Gastrocnemius medialis (tissue), 4 donors: ENCODE results near the gene S100A9. TPM values are rescaled to one million over a fixed set of nuclear protein-coding genes. Genes with fewer than 3 reads are reported as not detected.

Experiments
- ATAC-seq, 2 donors: fragments of 150-250 bp; one replicate each; pipeline ENCODE4 v1.9.1; 2016
- DNase-seq, 2 donors: peaks; one replicate each; pipeline ENCODE4 v3.0.0-alpha.2; 2019
- H3K27ac ChIP-seq, 4 donors: fragments of 200-600 bp; sonication (generic); 1 replicate in 1 of 4; 2 replicates in 3 of 4; pipeline ENCODE4 v1.5.1; 2016 to 2018; ENCODE audit warnings: mild to moderate bottlenecking in 2 of 4, moderate library complexity in 1 of 4
- H3K27me3 ChIP-seq, 3 donors: fragments of 200-600 bp; sonication (generic) in 2 of 3; 1 replicate in 1 of 3; 2 replicates in 2 of 3; pipeline versions ENCODE4 v1.5.1 to v1.6.0; 2016 to 2019; ENCODE audit warnings: mild to moderate bottlenecking in 1 of 3, moderate library complexity in 1 of 3
- H3K36me3 ChIP-seq, 2 donors: fragments of 200-600 bp; sonication (generic) in 1 of 2; one replicate each; pipeline ENCODE4 v1.5.1; 2017 to 2018
- H3K4me1 ChIP-seq, 2 donors: fragments of 200-600 bp; sonication (generic) in 1 of 2; one replicate each; pipeline ENCODE4 v1.5.1; 2016 to 2017; ENCODE audit warnings: mild to moderate bottlenecking in 2 of 2
- H3K4me3 ChIP-seq, 4 donors: fragments of 200-600 bp; sonication (generic) in 3 of 4; 1 replicate in 1 of 4; 2 replicates in 3 of 4; pipeline ENCODE4 v1.5.1; 2016 to 2019; ENCODE audit warnings: mild to moderate bottlenecking in 2 of 4
- H3K9me3 ChIP-seq, 3 donors: fragments of 200-600 bp; sonication (generic) in 2 of 3; 1 replicate in 1 of 3; 2 replicates in 2 of 3; pipeline ENCODE4 v1.5.1; 2016 to 2019
- POLR2A ChIP-seq, 2 donors: fragments of 450-650 bp; IDR thresholded peaks; one replicate each; pipeline ENCODE4 v1.6.1; 2017; ENCODE audit warnings: antibody characterized with exemption in 2 of 2, mild to moderate bottlenecking in 2 of 2, moderate library complexity in 2 of 2
- in situ Hi-C, 4 donors: fragments of 200-750 bp; cut with MboI; loops; one replicate each; pipeline versions ENCODE4 v1.15.0 to v1.8.0; 2017; ENCODE audit warnings: low sequenced_read_pairs in 4 of 4
- intact Hi-C: fragments of 100-400 bp; cut with DNase I; formaldehyde crosslinking; loops from one replicate; pipeline ENCODE4 v1.15.1; 2023; ENCODE audit warnings: low total_unique reads
- total RNA-seq, 4 donors: library from RNA; depleted of rRNA; stranded (reverse); fragments of >200 nt; gene quantifications; one replicate each; pipeline versions ENCODE4 v1.1.0 to v1.2.3, GENCODE V29; 2016
- TF ChIP-seq, protein P1 (sequence below), 5 experiments: fragments of 450-650 bp in 3 of 5; fragments of 200-600 bp in 2 of 5; sonication (generic) in 2 of 5; IDR thresholded peaks in 4 of 5; conservative IDR thresholded peaks in 1 of 5; 1 replicate in 4 of 5; 2 replicates in 1 of 5; pipeline ENCODE4 v1.5.1; 2016 to 2019; ENCODE audit warnings: antibody characterized with exemption in 5 of 5, mild to moderate bottlenecking in 3 of 5, moderate library complexity in 3 of 5

Gene S100A9
- total RNA-seq, 4 donors from 2014 or later, result 57.4 to 205 (median 87.1) TPM

DNA sequence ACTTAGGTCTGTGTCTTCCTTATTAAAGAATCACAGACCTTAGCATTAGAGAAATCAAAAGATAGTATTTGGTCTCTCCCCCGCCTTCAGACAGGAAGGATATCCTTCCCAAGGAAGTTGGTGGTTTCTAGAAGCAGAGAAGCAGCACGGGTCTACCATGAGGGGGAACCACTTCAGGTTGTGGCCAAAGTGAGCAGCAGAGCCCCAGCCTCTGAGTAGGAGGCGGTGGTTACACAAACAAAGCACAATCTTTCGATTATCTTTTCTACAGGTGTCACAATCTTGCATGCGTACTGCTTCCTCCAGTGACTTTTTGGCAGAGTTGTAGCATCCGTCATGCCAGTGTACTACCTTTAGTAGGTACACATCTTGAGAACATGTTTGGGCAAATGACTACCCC lies 17.9 kb upstream of the S100A9 start:
- Histone ChIP-seq H3K27me3 (peaks cover 0 to 2% (median 0%) of the 10 kb centered on the region in 3 donors), H3K9me3 (no peaks in the 10 kb centered on the region), H3K36me3 (no peaks in the 10 kb centered on the region), H3K27ac (no peak overlapping the region), H3K4me1 (no peaks in the 10 kb centered on the region), H3K4me3 (no peak overlapping the region)
- TF ChIP-seq, protein P1, sequence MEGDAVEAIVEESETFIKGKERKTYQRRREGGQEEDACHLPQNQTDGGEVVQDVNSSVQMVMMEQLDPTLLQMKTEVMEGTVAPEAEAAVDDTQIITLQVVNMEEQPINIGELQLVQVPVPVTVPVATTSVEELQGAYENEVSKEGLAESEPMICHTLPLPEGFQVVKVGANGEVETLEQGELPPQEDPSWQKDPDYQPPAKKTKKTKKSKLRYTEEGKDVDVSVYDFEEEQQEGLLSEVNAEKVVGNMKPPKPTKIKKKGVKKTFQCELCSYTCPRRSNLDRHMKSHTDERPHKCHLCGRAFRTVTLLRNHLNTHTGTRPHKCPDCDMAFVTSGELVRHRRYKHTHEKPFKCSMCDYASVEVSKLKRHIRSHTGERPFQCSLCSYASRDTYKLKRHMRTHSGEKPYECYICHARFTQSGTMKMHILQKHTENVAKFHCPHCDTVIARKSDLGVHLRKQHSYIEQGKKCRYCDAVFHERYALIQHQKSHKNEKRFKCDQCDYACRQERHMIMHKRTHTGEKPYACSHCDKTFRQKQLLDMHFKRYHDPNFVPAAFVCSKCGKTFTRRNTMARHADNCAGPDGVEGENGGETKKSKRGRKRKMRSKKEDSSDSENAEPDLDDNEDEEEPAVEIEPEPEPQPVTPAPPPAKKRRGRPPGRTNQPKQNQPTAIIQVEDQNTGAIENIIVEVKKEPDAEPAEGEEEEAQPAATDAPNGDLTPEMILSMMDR (IDR thresholded peaks at IDR 0.05 in 4 of 5, conservative IDR thresholded peaks at IDR 0.05 in 1 of 5), result no peak
- TF ChIP-seq POLR2A (IDR thresholded peaks at IDR 0.05), result no peak
- DNase-seq (no peak), ATAC-seq (no peak)
- in situ Hi-C loops, result no loop called here
- intact Hi-C loops, result no loop called here

DNA sequence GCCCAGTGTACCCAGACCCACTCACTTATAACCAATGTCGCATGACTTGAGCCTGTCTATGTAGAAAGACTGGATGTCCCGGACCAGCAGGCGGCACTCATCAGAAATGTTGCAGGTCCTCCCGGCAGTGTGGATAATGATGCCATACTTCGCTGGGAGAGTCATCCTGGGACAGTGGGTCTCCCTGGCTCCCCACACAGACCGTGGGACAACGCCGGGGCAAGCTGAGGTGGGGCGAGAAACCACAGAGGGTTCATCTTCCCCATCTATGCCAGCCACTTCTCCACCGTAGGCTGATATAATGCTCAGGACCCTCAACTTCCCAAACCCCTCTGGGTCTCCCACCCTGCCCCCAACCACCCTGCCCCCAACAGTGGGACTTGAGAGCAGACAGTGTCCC lies 17.3 kb upstream of the S100A9 start:
- DNase-seq, result no peak

DNA sequence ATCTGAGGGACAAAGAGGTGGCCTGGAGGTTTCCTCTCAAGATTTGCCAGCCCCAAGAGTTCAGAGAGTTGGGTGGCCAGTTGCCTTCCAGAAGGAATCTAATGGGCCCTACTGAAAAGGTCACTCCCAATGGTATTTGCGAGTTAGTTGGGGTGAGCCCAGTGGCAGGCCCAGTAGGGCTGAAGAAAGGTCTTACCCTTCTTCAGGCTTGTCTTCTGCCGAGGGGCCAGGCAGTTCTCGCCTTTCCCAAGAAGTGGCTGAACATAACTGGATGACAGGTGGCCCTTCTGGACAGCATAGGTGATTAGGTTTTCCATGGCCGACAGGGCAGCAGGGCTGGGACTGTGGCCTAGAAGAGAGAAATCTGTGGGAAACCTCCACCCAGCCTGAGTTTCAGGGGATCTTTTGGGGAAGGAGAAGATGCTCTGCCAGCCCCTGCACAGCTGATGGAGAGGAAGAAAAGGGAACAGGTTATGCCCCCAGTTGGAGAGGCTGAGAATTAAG lies 16.2 kb upstream of the S100A9 start:
- no peak for TF ChIP-seq POLR2A (IDR thresholded peaks at IDR 0.05)
- TF ChIP-seq, protein P1 (IDR thresholded peaks at IDR 0.05 in 4 of 5, conservative IDR thresholded peaks at IDR 0.05 in 1 of 5), result no peak
- DNase-seq (no peak), ATAC-seq (no peak)
- Histone ChIP-seq H3K9me3 (no peaks in the 10 kb centered on the region), H3K27ac (no peak overlapping the region), H3K4me3 (no peak overlapping the region), H3K27me3 (peaks cover 0 to 2% (median 0%) of the 10 kb centered on the region in 3 donors), H3K36me3 (no peaks in the 10 kb centered on the region), H3K4me1 (no peaks in the 10 kb centered on the region)
- intact Hi-C loops, result no loop called here
- in situ Hi-C loops, result no loop called here

More for the DNA sequence above, 17.3 kb upstream of the S100A9 start:
- intact Hi-C loops (no loop called here), in situ Hi-C loops (no loop called here)
- H3K27ac ChIP-seq, result no peak overlapping the region
- H3K4me3 ChIP-seq, result no peak overlapping the region
- no peaks in the 10 kb centered on the region for H3K9me3 ChIP-seq
- H3K4me1 ChIP-seq, result no peaks in the 10 kb centered on the region
- H3K27me3 ChIP-seq, result peaks cover 0 to 2% (median 0%) of the 10 kb centered on the region in 3 donors
- H3K36me3 ChIP-seq, result no peaks in the 10 kb centered on the region
- TF ChIP-seq POLR2A (IDR thresholded peaks at IDR 0.05), result no peak
- TF ChIP-seq, protein P1 (IDR thresholded peaks at IDR 0.05 in 4 of 5, conservative IDR thresholded peaks at IDR 0.05 in 1 of 5), result no peak
- no peak for ATAC-seq

DNA sequence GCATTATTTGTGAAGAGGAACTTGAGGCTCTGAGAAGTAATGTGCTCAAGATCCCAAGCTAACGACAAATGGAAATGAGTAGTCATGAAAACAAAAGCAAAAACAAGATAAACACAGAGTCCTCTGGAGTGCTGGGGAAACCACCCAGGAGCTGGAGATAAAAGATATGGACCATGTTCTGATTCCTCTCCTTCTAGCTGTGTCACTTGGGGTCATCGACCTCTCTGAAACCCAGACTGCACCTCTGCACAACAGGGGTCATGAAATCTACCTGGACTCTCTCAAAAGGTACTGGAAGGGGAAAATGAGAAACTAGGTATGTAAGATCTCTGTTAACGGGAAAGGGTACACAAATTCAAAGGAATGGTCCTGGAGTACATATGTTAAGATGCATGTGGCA lies 15.5 kb upstream of the S100A9 start:
- Histone ChIP-seq H3K36me3 (no peaks in the 10 kb centered on the region), H3K27me3 (peaks cover 0 to 6% (median 0%) of the 10 kb centered on the region in 3 donors), H3K4me1 (no peaks in the 10 kb centered on the region), H3K9me3 (no peaks in the 10 kb centered on the region), H3K4me3 (no peak overlapping the region), H3K27ac (no peak overlapping the region)
- in situ Hi-C loops (no loop called here), intact Hi-C loops (no loop called here)
- TF ChIP-seq POLR2A (IDR thresholded peaks at IDR 0.05), result no peak
- TF ChIP-seq, protein P1 (IDR thresholded peaks at IDR 0.05 in 4 of 5, conservative IDR thresholded peaks at IDR 0.05 in 1 of 5), result no peak
- ATAC-seq, result no peak
- DNase-seq, result no peak
